Measurements from ENCODE around the gene PRAC2.
A peak's percentile ranks its signal among the peaks of the same experiment; 100 is the strongest.

PRAC2 gene

GRCh38 chr17:48720266-48721008 lies 2.5 kb upstream of the PRAC2 start:
- DNase-seq = no peak

- DNase-seq = no peak
Measured at GRCh38 chr17:48721009-48721402, 2.0 kb upstream of the PRAC2 start.

- DNase-seq = no peak
Measured at GRCh38 chr17:48722201-48722907, 631 bp upstream of the PRAC2 start, which contains the start of gene PRAC1. Gene PRAC1, minus strand, starts transcription at chr17:48722518. Its CDS starts 126 bp downstream, at chr17:48722392.

DNA sequence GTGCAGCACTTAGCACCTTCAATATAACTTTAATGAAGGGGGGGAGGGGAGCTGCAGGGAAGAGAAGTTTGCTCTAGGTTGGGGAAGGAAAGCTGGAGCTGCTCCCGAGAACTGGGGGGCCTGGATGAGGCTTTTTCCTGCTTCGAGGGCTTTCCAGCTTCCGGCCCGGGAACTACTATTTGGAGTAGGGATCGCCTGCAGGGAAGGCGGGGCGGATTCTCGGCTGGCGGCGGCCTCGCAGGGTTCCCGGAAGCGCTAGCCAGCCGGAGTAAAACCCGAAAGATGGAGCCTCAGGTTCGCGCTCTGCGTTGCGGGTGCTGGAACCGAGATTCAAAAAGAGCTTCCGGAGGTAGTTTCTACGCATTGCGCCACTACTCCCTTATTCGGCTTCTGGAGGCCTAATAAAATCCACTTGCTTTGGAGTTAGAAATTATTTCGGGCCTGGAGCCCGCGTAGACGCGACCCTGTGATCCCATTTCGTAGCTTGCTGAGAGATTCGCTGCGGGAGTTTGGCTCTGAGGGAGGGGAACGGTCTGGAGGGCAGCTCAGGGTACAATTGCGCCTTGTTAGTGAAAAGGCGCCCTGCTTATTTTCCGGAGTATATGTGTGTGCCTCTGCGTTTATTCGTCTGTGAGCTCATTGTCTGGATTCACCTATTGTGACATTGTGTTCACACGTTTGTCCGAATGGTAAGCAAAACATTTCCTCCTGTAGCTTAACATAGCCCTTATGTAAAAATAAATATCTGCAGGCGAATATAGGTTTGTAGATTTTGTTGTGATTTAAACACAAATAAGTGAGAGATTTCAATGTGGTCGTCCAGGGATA lies 652 bp downstream of the PRAC2 start:
- no peak for DNase-seq

DNA sequence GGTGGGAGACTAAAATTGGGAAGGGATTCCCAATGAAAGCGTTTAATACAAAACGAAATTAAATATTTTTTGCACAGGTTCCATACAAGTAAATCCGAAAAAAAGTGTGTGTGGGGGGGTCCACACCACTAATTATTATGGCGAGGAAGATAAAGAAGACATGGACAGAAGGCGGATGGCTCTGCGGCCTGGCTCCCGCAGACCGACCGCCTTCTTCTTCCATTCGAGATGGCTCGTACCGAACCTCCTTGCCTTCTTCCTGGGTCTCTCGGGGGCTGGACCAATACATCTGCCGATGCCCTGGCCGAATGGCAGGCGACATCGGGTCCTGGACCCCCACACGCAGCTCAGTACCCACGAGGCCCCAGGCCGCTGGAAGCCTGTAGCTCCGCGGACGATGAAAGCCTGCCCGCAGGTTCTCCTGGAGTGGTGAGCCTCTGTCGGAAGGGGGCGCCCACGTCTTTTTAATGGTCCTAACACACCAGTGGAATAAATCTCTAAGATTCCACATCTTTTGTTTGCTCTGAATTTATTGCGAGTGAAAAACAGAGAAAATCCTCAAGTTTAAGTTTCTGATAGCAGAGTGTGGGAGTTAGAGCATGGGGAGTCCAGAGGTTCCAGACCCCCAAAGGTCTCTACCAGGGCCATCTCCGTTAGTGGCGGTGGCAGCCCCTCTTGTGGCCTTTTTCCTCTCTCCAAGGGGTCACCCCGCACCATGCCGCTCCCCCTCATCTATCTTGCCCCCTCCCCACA lies 1.4 kb downstream of the PRAC2 start:
- peak; percentile 51 to 92 for DNase-seq

- no peak for DNase-seq
Measured at GRCh38 chr17:48725004-48725287, 2.0 kb downstream of the PRAC2 start.

- no peak for DNase-seq
Measured at GRCh38 chr17:48725288-48726064, 2.5 kb downstream of the PRAC2 start.

DNA sequence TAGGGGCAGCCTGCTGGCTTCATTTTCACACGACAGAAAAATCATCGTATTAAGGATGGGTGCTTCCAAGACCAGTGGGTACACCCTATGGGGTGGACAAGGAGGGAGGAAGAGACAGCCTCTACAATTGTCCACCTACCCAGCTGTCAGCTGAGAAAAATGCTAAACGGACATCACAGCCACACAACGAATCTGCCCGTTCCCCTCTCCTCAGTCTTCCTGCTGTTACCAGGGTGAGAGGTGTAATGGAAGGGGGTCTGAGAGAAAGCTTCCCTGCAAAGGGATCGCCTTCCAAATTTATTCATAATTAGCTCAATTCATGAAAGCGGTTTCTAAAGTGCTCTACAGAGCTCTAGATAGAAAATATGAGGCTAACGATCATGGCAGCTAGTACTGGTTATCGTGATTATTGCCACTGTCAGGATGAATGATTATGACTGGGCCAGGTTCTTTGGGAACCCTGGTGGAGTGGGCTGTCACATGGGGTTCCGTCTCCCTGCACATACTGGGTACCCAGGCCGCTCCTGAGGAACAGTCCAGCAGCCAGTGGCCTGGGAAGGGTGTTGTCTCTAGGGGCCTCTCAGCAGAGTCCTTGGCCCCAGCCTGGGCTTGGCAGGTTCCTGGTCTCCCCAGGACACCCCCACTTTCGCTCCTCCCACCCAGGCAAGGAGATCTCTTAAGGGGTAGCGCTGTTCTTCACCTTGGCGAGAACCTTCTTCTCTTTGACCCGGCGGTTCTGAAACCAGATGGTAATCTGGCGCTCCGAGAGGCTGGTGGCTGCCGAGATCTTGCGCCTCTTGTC lies 3.3 kb downstream of the PRAC2 start:
- DNase-seq = no peak

GRCh38 chr17:48726916-48727286 lies 3.9 kb downstream of the PRAC2 start:
- DNase-seq = no peak

DNA sequence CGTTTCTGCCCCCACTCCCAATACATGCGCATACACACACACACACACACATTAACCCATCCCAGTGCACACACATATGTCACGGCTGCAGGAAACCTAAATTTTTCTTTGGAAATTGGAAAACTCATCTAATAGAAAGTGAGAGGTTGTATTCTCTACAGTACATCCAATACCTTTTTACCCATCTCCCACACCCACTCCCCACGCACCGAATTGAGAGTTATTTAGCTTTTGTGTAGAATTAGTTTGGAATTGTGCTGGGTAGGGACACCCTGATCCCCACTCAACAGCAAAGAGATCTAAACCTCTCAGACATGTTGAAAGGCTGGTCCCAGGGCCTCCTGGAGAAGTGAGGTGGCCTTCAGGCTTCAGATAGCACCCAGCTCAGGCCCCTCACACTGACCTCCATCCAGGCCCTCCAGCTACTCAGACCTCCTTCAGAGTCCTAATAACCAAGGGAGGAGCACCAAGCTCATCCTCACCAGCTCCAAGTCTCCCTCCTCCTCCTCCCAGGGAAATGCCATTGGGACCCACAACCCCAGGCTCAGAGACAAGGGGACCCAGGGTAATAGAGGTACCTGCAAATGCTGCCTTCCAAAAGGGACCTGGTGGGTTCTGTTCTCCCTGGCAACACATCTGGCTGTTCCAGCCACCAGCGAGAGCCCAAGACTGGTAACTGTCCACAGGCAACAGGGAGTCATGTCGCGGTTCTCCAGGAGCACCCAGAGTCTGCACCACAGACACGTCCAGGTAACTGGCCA lies 4.6 kb downstream of the PRAC2 start:
- no peak for DNase-seq

DNA sequence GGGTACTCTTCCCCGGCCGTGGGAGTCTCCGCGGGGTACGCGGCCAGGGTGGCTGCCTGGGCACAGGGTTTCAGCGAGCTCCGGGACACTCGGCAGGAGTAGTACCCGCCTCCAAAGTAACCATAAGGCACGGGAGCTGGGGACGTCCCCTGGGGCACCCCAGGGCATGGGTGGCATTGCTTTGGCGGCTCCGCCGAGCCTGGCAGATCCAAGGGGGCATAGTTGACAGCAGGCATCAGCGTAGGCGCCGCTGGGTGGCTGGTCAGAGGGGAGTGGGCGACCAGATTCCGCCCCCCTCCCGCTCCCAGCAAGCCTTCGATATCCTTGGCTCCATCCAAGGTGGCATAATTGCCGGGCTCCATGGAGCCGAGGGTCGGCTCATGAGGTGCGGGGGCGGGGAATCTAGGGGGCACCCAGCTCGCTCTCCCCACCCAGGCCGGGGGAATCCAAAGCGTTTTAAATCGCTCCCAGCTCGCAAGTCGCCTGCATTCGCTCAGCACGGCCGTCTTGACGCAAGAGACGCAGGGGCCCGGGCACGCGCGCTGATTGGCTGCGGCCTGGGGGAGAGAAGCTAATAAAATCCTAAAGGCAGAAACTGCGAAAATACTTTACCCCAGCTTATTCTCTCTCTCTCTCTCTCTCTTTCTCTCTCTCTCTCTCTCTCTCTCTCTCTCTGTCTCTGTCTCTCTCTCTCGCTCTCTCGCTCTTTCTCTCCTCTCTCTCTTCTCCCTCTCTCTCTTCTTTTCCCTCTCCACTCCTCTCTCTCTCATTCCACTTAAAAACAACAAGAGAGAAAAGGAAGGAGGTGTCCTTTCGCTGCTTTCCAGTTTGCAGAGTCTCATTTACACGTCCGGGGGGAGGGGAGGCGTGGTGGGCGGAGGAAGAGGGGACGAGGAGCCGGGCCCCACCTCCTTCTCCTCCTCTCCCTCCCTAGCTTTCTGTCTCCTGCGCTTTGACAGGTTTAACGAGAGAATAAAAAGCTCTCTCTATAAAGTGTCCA lies 5.5 kb downstream of the PRAC2 start, which contains the start of gene HOXB13:
TSS of gene HOXB13 (minus strand) at position 519 of the 1,000 bp plus-strand sequence. CDS start at position 362, 157 bp downstream.
- no peak for DNase-seq

- no peak for DNase-seq
Measured at GRCh38 chr17:48729335-48730239, 6.6 kb downstream of the PRAC2 start.

DNA sequence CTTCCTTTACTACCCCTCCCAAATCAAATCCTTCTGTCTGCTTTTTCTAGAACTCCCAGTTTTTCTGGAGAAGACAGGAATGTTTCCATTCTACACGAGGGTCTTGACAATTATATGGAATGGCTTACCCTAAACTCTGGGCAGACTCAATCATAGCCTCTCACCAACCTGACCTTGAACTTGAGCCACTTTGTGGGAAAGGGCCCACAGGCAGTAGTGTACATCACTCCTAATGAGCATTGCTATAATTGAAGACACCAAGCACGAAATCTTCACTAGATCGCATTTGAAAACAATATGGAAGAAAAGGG lies 7.2 kb downstream of the PRAC2 start:
- no peak for DNase-seq

DNA sequence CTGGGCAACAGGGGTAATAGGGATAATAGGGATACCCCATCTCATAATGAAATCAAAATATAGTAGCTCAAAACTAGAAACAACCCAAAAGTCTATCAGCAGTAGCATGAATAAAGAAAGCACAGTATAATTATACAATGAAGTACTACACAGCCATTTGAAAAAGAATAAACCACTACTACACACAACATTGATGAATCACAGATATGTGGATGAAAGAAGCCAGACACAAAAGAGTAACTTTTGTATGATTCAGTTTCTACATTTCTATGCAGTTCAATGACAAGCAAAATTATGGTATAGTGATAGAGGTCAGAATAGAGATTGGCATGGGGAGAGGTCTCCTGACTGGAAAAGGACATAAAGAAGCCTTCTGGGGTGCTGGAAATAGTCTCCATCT lies 8.4 kb downstream of the PRAC2 start:
- no peak for DNase-seq

DNA sequence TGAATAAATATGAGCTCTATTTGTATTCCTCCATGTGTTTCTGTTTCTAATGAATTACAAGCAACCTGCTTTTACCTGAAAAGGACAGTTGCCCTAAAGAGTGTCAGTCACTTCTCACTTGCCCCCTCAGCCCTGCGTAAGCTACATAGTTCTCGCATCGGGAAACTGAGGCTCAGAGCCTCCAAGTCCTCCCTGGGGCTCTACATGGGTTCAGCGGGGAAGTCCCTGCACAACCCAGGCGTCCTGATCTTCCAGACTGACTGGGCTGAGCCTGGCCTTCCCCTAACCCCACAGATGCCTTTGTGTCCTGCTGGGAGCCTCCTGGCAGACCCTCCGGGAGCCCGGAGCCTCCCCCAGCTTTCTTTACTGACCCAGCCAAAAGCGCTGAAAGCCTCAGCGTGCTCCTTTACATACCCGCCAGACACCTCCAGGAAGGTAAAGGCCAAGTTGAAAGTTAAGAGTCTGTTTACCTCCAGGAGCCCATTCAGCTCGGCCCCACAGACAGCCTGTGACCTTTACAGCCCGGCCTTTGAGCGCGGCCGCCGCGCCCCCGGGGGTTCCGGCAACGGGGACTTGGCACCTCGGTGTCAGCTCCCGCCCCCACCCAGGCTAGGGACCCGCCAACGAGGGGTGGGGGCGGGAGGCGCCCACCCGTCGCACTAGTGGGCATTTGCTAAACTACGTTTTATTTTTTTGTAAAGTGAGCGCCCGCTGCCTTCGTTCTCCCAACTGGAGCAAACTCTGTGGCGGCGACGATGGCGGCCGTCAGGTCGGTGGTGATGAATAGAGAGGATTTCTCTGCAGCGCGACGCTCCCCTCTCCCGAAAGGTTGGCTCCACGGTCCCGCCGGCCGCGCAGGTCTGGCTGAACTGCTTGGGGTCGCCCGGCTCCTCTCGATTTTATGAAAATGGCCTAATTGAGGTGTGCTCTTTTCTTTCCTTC lies 10.0 kb downstream of the PRAC2 start:
- DNase-seq = no peak

- no peak for DNase-seq
Measured at GRCh38 chr17:48733632-48734328, 10.8 kb downstream of the PRAC2 start.
